Measurements from ENCODE around the gene CDH16.
A peak's percentile ranks its signal among the peaks of the same experiment; 100 is the strongest.
"Not testable (repeated sequence)": the region's sequence is repeated elsewhere in the genome, so short reads cannot be mapped to it uniquely, and the experiment has no call there.

The CDH16 gene

GRCh38 chr16:66945939-66946338, 27.3 kb upstream of the CDH16 start:
- 95% methylated on average over 4 of the region's 4 CpGs for WGBS
- Histone ChIP-seq H3K9ac (ENCODE audit: low read depth, low read length) (no peak overlapping the region), H3K36me3 (ENCODE audit: insufficient read depth, low read length) (peaks cover 27% of the 10 kb centered on the region), H3K4me1 (ENCODE audit: insufficient read depth, low read length) (no peaks in the 10 kb centered on the region), H3K27ac (ENCODE audit: low read depth, low read length) (no peak overlapping the region), H3K4me3 (ENCODE audit: low read length) (no peak overlapping the region), H3K27me3 (ENCODE audit: insufficient read depth, low read length) (peaks cover 25% of the 10 kb centered on the region), H3K9me3 (ENCODE audit: insufficient read depth, low read depth, low read length) (no peaks in the 10 kb centered on the region)

- not testable (repeated sequence) for H3K27ac ChIP-seq (ENCODE audit: low read depth, low read length); H3K9ac ChIP-seq (ENCODE audit: low read depth, low read length)
- WGBS = 94% methylated on average over 9 of the region's 9 CpGs
Measured at GRCh38 chr16:66944971-66945370, 26.3 kb upstream of the CDH16 start.

GRCh38 chr16:66944054-66944441, 25.4 kb upstream of the CDH16 start:
- H3K4me3 ChIP-seq (ENCODE audit: low read length) = no peak overlapping the region
- H3K27ac ChIP-seq (ENCODE audit: low read depth, low read length) = no peak overlapping the region
- peaks cover 38% of the 10 kb centered on the region for H3K36me3 ChIP-seq (ENCODE audit: insufficient read depth, low read length)
- H3K9ac ChIP-seq (ENCODE audit: low read depth, low read length) = no peak overlapping the region
- no peaks in the 10 kb centered on the region for H3K4me1 ChIP-seq (ENCODE audit: insufficient read depth, low read length)
- H3K9me3 ChIP-seq (ENCODE audit: insufficient read depth, low read depth, low read length) = no peaks in the 10 kb centered on the region
- H3K27me3 ChIP-seq (ENCODE audit: insufficient read depth, low read length) = peaks cover 17% of the 10 kb centered on the region
- WGBS = 100% methylated on average over 3 of the region's 5 CpGs

More at GRCh38 chr16:66944971-66945370, 26.3 kb upstream of the CDH16 start:
- H3K4me1 ChIP-seq (ENCODE audit: insufficient read depth, low read length); H3K9me3 ChIP-seq (ENCODE audit: insufficient read depth, low read depth, low read length); H3K4me3 ChIP-seq (ENCODE audit: low read length): not testable (repeated sequence)
- peaks cover 25% of the 10 kb centered on the region for H3K27me3 ChIP-seq (ENCODE audit: insufficient read depth, low read length)
- peaks cover 35% of the 10 kb centered on the region for H3K36me3 ChIP-seq (ENCODE audit: insufficient read depth, low read length)

- H3K36me3 ChIP-seq (ENCODE audit: insufficient read depth, low read length) = peaks cover 38% of the 10 kb centered on the region
Measured at GRCh38 chr16:66943426-66944053, 24.9 kb upstream of the CDH16 start.

GRCh38 chr16:66942981-66943380, 24.3 kb upstream of the CDH16 start:
- 93% methylated on average over 5 of the region's 5 CpGs for WGBS

More at GRCh38 chr16:66943426-66944053, 24.9 kb upstream of the CDH16 start:
- H3K9me3 ChIP-seq (ENCODE audit: insufficient read depth, low read depth, low read length) = no peaks in the 10 kb centered on the region
- peaks cover 12% of the 10 kb centered on the region for H3K27me3 ChIP-seq (ENCODE audit: insufficient read depth, low read length)
- whole genome bisulfite sequencing = 95% methylated on average over 15 of the region's 15 CpGs
- no peak overlapping the region for H3K27ac ChIP-seq (ENCODE audit: low read depth, low read length)
- no peaks in the 10 kb centered on the region for H3K4me1 ChIP-seq (ENCODE audit: insufficient read depth, low read length)
- no peak overlapping the region for H3K9ac ChIP-seq (ENCODE audit: low read depth, low read length)
- no peak overlapping the region for H3K4me3 ChIP-seq (ENCODE audit: low read length)

GRCh38 chr16:66940236-66940635, 21.6 kb upstream of the CDH16 start:
- H3K27ac ChIP-seq (ENCODE audit: low read depth, low read length) = no peak overlapping the region
- no peaks in the 10 kb centered on the region for H3K9me3 ChIP-seq (ENCODE audit: insufficient read depth, low read depth, low read length)
- H3K9ac ChIP-seq (ENCODE audit: low read depth, low read length) = no peak overlapping the region
- peaks cover 38% of the 10 kb centered on the region for H3K36me3 ChIP-seq (ENCODE audit: insufficient read depth, low read length)
- H3K27me3 ChIP-seq (ENCODE audit: insufficient read depth, low read length) = peaks cover 9% of the 10 kb centered on the region
- H3K4me3 ChIP-seq (ENCODE audit: low read length) = no peak overlapping the region
- H3K4me1 ChIP-seq (ENCODE audit: insufficient read depth, low read length) = no peaks in the 10 kb centered on the region
- 95% methylated on average over 16 of the region's 16 CpGs for WGBS

More at GRCh38 chr16:66942981-66943380, 24.3 kb upstream of the CDH16 start:
- no peak overlapping the region for H3K9ac ChIP-seq (ENCODE audit: low read depth, low read length)
- peaks cover 38% of the 10 kb centered on the region for H3K36me3 ChIP-seq (ENCODE audit: insufficient read depth, low read length)
- no peaks in the 10 kb centered on the region for H3K9me3 ChIP-seq (ENCODE audit: insufficient read depth, low read depth, low read length)
- H3K4me3 ChIP-seq (ENCODE audit: low read length) = no peak overlapping the region
- H3K27me3 ChIP-seq (ENCODE audit: insufficient read depth, low read length) = peaks cover 6% of the 10 kb centered on the region
- H3K4me1 ChIP-seq (ENCODE audit: insufficient read depth, low read length) = no peaks in the 10 kb centered on the region
- H3K27ac ChIP-seq (ENCODE audit: low read depth, low read length) = no peak overlapping the region

- peaks cover 38% of the 10 kb centered on the region for H3K36me3 ChIP-seq (ENCODE audit: insufficient read depth, low read length)
- H3K27ac ChIP-seq (ENCODE audit: low read depth, low read length) = no peak overlapping the region
- no peak overlapping the region for H3K9ac ChIP-seq (ENCODE audit: low read depth, low read length)
- no peaks in the 10 kb centered on the region for H3K4me1 ChIP-seq (ENCODE audit: insufficient read depth, low read length)
- H3K27me3 ChIP-seq (ENCODE audit: insufficient read depth, low read length) = peaks cover 13% of the 10 kb centered on the region
- H3K9me3 ChIP-seq (ENCODE audit: insufficient read depth, low read depth, low read length) = no peaks in the 10 kb centered on the region
- H3K4me3 ChIP-seq (ENCODE audit: low read length) = no peak overlapping the region
Measured at GRCh38 chr16:66939366-66939765, 20.7 kb upstream of the CDH16 start.

- H3K36me3 ChIP-seq (ENCODE audit: insufficient read depth, low read length) = peaks cover 29% of the 10 kb centered on the region
- H3K9me3 ChIP-seq (ENCODE audit: insufficient read depth, low read depth, low read length) = no peaks in the 10 kb centered on the region
- 96% methylated on average over 10 of the region's 10 CpGs for WGBS
- H3K9ac ChIP-seq (ENCODE audit: low read depth, low read length) = no peak overlapping the region
- no peak overlapping the region for H3K4me3 ChIP-seq (ENCODE audit: low read length)
- H3K27ac ChIP-seq (ENCODE audit: low read depth, low read length) = no peak overlapping the region
- peaks cover 13% of the 10 kb centered on the region for H3K27me3 ChIP-seq (ENCODE audit: insufficient read depth, low read length)
- H3K4me1 ChIP-seq (ENCODE audit: insufficient read depth, low read length) = peaks cover 4% of the 10 kb centered on the region; the same call in 1 of the 2 replicates
Measured at GRCh38 chr16:66937725-66938337, 19.1 kb upstream of the CDH16 start.

GRCh38 chr16:66936889-66937554, 18.3 kb upstream of the CDH16 start:
- peaks cover 4% of the 10 kb centered on the region; the same call in 1 of the 2 replicates for H3K4me1 ChIP-seq (ENCODE audit: insufficient read depth, low read length)
- H3K36me3 ChIP-seq (ENCODE audit: insufficient read depth, low read length) = peaks cover 21% of the 10 kb centered on the region
- no peak overlapping the region for H3K9ac ChIP-seq (ENCODE audit: low read depth, low read length)
- 95% methylated on average over 3 of the region's 4 CpGs for WGBS
- H3K27ac ChIP-seq (ENCODE audit: low read depth, low read length) = no peak overlapping the region
- H3K27me3 ChIP-seq (ENCODE audit: insufficient read depth, low read length) = peaks cover 13% of the 10 kb centered on the region
- no peak overlapping the region for H3K4me3 ChIP-seq (ENCODE audit: low read length)
- no peaks in the 10 kb centered on the region for H3K9me3 ChIP-seq (ENCODE audit: insufficient read depth, low read depth, low read length)

- peaks cover 15% of the 10 kb centered on the region for H3K36me3 ChIP-seq (ENCODE audit: insufficient read depth, low read length)
- H3K27me3 ChIP-seq (ENCODE audit: insufficient read depth, low read length) = peaks cover 13% of the 10 kb centered on the region
- peaks cover 4% of the 10 kb centered on the region; the same call in 1 of the 2 replicates for H3K4me1 ChIP-seq (ENCODE audit: insufficient read depth, low read length)
- H3K27ac ChIP-seq (ENCODE audit: low read depth, low read length) = no peak overlapping the region
- H3K9ac ChIP-seq (ENCODE audit: low read depth, low read length) = no peak overlapping the region
- H3K4me3 ChIP-seq (ENCODE audit: low read length) = no peak overlapping the region
- WGBS = 95% methylated on average over 6 of the region's 6 CpGs
- H3K9me3 ChIP-seq (ENCODE audit: insufficient read depth, low read depth, low read length) = no peaks in the 10 kb centered on the region
Measured at GRCh38 chr16:66936462-66936861, 17.8 kb upstream of the CDH16 start.

GRCh38 chr16:66935314-66936011, 16.8 kb upstream of the CDH16 start, which contains the start of gene CES2:
Gene CES2 (plus strand): TSS chr16:66935516. CDS start chr16:66935636, 120 bp downstream.
- Histone ChIP-seq H3K9me3 (ENCODE audit: insufficient read depth, low read depth, low read length) (no peaks in the 10 kb centered on the region), H3K36me3 (ENCODE audit: insufficient read depth, low read length) (peaks cover 6% of the 10 kb centered on the region; the same call in 1 of the 2 replicates), H3K4me3 (ENCODE audit: low read length) (peak within 1 kb of the TSS; percentile 86), H3K4me1 (ENCODE audit: insufficient read depth, low read length) (peaks cover 4% of the 10 kb centered on the region; the same call in 1 of the 2 replicates), H3K9ac (ENCODE audit: low read depth, low read length) (peak within 1 kb of the TSS; percentile 75), H3K27ac (ENCODE audit: low read depth, low read length) (no peak within 1 kb of the TSS), H3K27me3 (ENCODE audit: insufficient read depth, low read length) (peaks cover 13% of the 10 kb centered on the region)
- 62% methylated on average over 44 of the region's 44 CpGs for WGBS

Measured in HUES64 (cell line).